Stimulated activated effector memory CD8-positive, alpha-beta T cell treated with anti-CD3 and anti-CD28 coated beads, Interleukin-12 subunit alpha, Interleukin-12 subunit beta, amount 100 ng/mL, for 72 hours (primary cell): ENCODE results near the gene LHFPL3.
"Not testable (repeated sequence)": the region's sequence is repeated elsewhere in the genome, so short reads cannot be mapped to it uniquely, and the experiment has no call there.

Experiments used
- ATAC-seq: fragments of 150-1000 bp; cut with Tn5 transposase; 2 replicates; pipeline ENCODE4 v1.10.0; 2021
- DNase-seq, 2 donors: peaks; one replicate each; pipeline ENCODE4 v3.0.0; 2021 to 2022; ENCODE audit warnings: low spot score in 2 of 2
- H3K27ac Mint-ChIP-seq: one replicate; pipeline ENCODE4 v1.8.0; 2022; ENCODE audit warnings: mild to moderate bottlenecking, mixed read lengths
- H3K36me3 Mint-ChIP-seq: one replicate; pipeline ENCODE4 v1.8.0; 2022; ENCODE audit warnings: mild to moderate bottlenecking, mixed read lengths
- H3K4me1 Mint-ChIP-seq: one replicate; pipeline ENCODE4 v1.8.0; 2022; ENCODE audit warnings: mixed read lengths
- H3K4me3 Mint-ChIP-seq: one replicate; pipeline ENCODE4 v1.8.0; 2022; ENCODE audit warnings: mild to moderate bottlenecking, mixed read lengths
- H3K9me3 Mint-ChIP-seq: one replicate; pipeline ENCODE4 v1.8.0; 2022; ENCODE audit warnings: mixed read lengths

The LHFPL3 gene

DNA sequence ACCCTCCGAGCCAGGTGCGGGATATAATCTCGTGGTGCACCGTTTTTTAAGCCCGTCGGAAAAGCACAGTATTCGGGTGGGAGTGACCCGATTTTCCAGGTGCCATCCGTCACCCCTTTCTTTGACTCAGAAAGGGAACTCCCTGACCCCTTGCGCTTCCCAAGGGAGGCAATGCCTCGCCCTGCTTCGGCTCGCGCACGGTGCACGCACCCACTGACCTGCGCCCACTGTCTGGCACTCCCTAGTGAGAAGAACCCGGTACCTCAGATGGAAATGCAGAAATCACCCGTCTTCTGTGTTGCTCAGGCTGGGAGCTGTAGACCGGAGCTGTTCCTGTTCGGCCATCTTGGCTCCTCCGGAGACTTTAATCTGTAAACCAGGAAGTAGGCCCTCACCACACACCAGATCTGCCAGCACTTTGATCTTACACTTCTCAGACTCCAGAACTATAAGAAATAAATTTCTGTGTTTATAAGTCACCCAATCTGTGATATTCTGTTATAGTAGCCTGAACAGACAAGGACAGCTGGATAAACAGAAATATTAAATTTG, 235.0 kb downstream of the LHFPL3 start:
- DNase-seq, H3K9me3 Mint-ChIP-seq, H3K27ac Mint-ChIP-seq, ATAC-seq, H3K36me3 Mint-ChIP-seq, H3K4me3 Mint-ChIP-seq, H3K4me1 Mint-ChIP-seq: not testable (repeated sequence)

- H3K27ac Mint-ChIP-seq, result no peak overlapping the region
- H3K36me3 Mint-ChIP-seq, result no peaks in the 10 kb centered on the region
- H3K4me3 Mint-ChIP-seq, result no peak overlapping the region
- no peak for ATAC-seq
- peaks cover 3% of the 10 kb centered on the region for H3K9me3 Mint-ChIP-seq
- no peaks in the 10 kb centered on the region for H3K4me1 Mint-ChIP-seq
- DNase-seq, result no peak
Observed at GRCh38 chr7:104569751-104570150, 241.3 kb downstream of the LHFPL3 start.

DNA sequence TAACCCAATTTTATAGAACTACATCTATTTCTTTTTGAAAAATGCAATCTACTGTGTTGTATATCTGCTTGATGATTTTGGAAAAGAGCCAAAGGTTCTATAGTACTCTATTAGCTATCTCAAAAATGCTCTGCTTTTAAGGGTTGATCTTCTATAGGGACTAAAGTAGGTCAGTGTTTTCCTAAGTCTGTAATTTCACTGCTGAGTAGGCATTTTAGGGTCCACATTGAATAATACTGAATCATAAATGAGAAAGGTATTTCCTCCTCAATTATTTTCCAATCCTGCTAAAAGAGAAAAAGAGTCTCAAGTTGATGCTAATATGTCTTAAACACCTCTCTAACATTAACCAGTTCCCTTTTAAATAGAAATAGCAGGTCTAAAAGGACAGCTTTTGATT, 244.2 kb downstream of the LHFPL3 start:
- Mint-ChIP-seq H3K4me1 (no peaks in the 10 kb centered on the region), H3K36me3 (no peaks in the 10 kb centered on the region), H3K27ac (no peak overlapping the region), H3K9me3 (peaks cover 3% of the 10 kb centered on the region), H3K4me3 (no peak overlapping the region)
- no peak for ATAC-seq
- no peak for DNase-seq

GRCh38 chr7:104584620-104585019, 256.2 kb downstream of the LHFPL3 start:
- Mint-ChIP-seq H3K36me3 (no peaks in the 10 kb centered on the region), H3K4me1 (no peaks in the 10 kb centered on the region), H3K9me3 (no peaks in the 10 kb centered on the region), H3K4me3 (no peak overlapping the region), H3K27ac (no peak overlapping the region)
- ATAC-seq, result no peak
- DNase-seq, result no peak

DNA sequence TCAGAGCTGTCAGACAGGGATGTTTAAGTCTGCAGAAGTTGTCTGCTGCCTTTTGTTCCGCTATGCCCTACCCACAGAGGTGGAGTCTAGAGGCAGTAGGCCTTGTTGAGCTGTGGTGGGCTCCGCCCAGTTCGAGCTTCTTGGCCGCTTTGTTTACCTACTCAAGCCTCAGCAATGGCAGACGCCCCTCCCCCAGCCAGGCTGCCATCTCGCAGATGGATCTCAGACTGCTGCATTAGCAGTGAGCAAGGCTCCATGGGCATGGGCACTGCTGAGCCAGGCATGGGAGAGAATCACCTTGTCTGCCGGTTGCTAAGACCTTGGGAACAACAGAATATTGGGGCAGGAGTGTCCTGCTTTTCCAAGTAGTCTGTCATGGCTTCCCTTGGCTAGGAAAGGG, 267.2 kb downstream of the LHFPL3 start:
- not testable (repeated sequence) for DNase-seq, H3K9me3 Mint-ChIP-seq, H3K36me3 Mint-ChIP-seq, H3K27ac Mint-ChIP-seq, ATAC-seq, H3K4me3 Mint-ChIP-seq, H3K4me1 Mint-ChIP-seq

GRCh38 chr7:104603957-104604356, 275.6 kb downstream of the LHFPL3 start:
- no peaks in the 10 kb centered on the region for H3K36me3 Mint-ChIP-seq
- H3K9me3 Mint-ChIP-seq, result peaks cover 4% of the 10 kb centered on the region
- ATAC-seq, result no peak
- no peak for DNase-seq
- no peak overlapping the region for H3K4me3 Mint-ChIP-seq
- H3K4me1 Mint-ChIP-seq, result no peaks in the 10 kb centered on the region
- H3K27ac Mint-ChIP-seq, result no peak overlapping the region

- Mint-ChIP-seq H3K9me3 (peaks cover 4% of the 10 kb centered on the region), H3K36me3 (no peaks in the 10 kb centered on the region), H3K27ac (no peak overlapping the region), H3K4me3 (no peak overlapping the region), H3K4me1 (no peaks in the 10 kb centered on the region)
- DNase-seq, result no peak
- no peak for ATAC-seq
Observed at GRCh38 chr7:104604706-104605105, 276.3 kb downstream of the LHFPL3 start.

- Mint-ChIP-seq H3K36me3 (no peaks in the 10 kb centered on the region), H3K4me1 (no peaks in the 10 kb centered on the region), H3K27ac (no peak overlapping the region), H3K9me3 (no peaks in the 10 kb centered on the region), H3K4me3 (no peak overlapping the region)
- DNase-seq (no peak), ATAC-seq (peak; percentile 47)
Observed at GRCh38 chr7:104621321-104621720, 292.9 kb downstream of the LHFPL3 start.

DNA sequence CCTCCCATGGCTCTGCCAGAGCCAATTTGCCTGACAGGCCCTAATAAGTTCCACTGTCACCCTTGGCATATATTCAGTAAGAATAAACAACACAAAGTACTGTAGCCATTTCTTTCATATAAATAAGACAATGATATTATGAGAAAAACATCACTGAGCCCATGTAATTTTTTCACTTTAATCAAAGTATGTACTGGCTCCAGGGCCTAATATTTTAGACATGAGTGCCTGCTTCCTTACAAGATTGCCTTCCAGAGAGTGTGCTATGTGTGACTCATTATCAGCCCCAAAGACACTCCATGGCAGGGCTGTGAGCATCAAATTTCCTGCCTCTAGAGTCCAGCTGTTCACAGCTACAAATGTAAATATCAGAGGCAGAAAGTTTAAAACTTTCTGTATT, 297.6 kb downstream of the LHFPL3 start:
- DNase-seq (no peak), ATAC-seq (no peak)
- no peaks in the 10 kb centered on the region for H3K36me3 Mint-ChIP-seq
- no peak overlapping the region for H3K4me3 Mint-ChIP-seq
- H3K9me3 Mint-ChIP-seq, result peaks cover 3% of the 10 kb centered on the region
- H3K4me1 Mint-ChIP-seq, result no peaks in the 10 kb centered on the region
- H3K27ac Mint-ChIP-seq, result no peak overlapping the region

- ATAC-seq (no peak), DNase-seq (no peak)
- H3K4me1 Mint-ChIP-seq, result no peaks in the 10 kb centered on the region
- H3K27ac Mint-ChIP-seq, result no peak overlapping the region
- H3K36me3 Mint-ChIP-seq, result no peaks in the 10 kb centered on the region
- no peak overlapping the region for H3K4me3 Mint-ChIP-seq
- H3K9me3 Mint-ChIP-seq, result peaks cover 3% of the 10 kb centered on the region
Observed at GRCh38 chr7:104627516-104627915, 299.1 kb downstream of the LHFPL3 start.

DNA sequence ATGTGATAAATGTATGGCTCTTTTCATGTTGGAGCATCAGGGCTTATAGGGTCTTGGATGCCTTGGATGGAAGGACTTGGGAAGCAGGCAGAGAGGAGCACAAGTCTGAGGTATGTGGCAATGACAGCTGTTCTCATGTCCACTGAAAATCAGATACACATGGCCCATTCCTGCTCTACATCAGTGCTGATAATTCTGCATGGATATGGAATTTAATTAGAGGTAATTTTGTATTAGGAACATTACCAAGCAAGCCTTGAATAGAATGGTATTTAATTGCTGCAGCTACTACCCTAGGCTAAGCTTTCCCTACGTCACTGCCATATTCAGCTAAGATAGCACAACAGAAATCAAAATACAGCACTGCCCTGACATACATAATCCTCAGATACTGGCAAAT, 299.6 kb downstream of the LHFPL3 start:
- no peak for DNase-seq
- H3K9me3 Mint-ChIP-seq, result peaks cover 3% of the 10 kb centered on the region
- H3K4me1 Mint-ChIP-seq, result no peaks in the 10 kb centered on the region
- no peak for ATAC-seq
- no peaks in the 10 kb centered on the region for H3K36me3 Mint-ChIP-seq
- no peak overlapping the region for H3K27ac Mint-ChIP-seq
- H3K4me3 Mint-ChIP-seq, result no peak overlapping the region

DNA sequence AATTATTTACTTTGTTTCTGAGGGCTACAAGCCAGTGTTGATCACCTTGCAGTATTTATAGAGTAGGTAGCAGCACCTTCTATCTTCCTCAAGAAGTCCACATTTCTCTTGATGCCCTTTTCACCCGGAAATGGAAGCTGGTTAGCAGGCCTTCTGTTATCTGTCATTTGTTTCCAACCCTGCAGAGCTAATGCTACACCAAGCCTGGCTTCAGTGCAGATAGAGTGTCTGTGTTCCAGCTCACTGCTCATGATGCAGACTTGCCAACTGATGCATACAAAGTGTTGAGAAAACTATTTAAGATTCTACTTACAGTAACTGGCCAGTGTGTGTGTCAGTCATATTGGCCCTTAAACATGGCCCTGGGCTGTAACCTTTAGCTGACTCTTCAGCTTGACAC, 301.0 kb downstream of the LHFPL3 start:
- peaks cover 3% of the 10 kb centered on the region for H3K9me3 Mint-ChIP-seq
- DNase-seq, result no peak
- no peaks in the 10 kb centered on the region for H3K4me1 Mint-ChIP-seq
- no peak overlapping the region for H3K27ac Mint-ChIP-seq
- no peak for ATAC-seq
- H3K4me3 Mint-ChIP-seq, result no peak overlapping the region
- no peaks in the 10 kb centered on the region for H3K36me3 Mint-ChIP-seq

DNA sequence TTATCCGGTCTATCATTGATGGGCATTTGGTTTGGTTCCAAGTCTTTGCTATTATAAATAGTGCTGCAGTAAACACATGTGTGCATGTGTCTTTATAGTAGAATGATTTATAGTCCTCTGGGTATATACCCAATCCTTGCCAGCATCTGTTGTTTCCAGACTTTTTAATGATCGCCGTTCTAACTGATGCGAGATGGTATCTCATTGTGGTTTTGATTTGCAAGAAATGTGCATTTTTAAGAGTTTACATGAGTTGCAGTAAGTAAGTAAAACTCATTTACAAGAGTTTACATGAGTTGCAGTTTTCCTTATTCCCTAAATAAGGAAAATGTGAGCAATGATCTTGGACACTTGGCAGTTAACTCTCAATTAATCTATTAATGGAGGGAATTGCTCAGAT, 312.1 kb downstream of the LHFPL3 start:
- H3K27ac Mint-ChIP-seq, result no peak overlapping the region
- H3K9me3 Mint-ChIP-seq, result no peaks in the 10 kb centered on the region
- no peaks in the 10 kb centered on the region for H3K36me3 Mint-ChIP-seq
- no peak for DNase-seq
- no peak overlapping the region for H3K4me3 Mint-ChIP-seq
- no peak for ATAC-seq
- H3K4me1 Mint-ChIP-seq, result no peaks in the 10 kb centered on the region

GRCh38 chr7:104642560-104642959, 314.2 kb downstream of the LHFPL3 start:
- ATAC-seq (no peak), DNase-seq (no peak)
- H3K4me3 Mint-ChIP-seq, result no peak overlapping the region
- H3K27ac Mint-ChIP-seq, result no peak overlapping the region
- no peaks in the 10 kb centered on the region for H3K9me3 Mint-ChIP-seq
- no peaks in the 10 kb centered on the region for H3K36me3 Mint-ChIP-seq
- H3K4me1 Mint-ChIP-seq, result no peaks in the 10 kb centered on the region

DNA sequence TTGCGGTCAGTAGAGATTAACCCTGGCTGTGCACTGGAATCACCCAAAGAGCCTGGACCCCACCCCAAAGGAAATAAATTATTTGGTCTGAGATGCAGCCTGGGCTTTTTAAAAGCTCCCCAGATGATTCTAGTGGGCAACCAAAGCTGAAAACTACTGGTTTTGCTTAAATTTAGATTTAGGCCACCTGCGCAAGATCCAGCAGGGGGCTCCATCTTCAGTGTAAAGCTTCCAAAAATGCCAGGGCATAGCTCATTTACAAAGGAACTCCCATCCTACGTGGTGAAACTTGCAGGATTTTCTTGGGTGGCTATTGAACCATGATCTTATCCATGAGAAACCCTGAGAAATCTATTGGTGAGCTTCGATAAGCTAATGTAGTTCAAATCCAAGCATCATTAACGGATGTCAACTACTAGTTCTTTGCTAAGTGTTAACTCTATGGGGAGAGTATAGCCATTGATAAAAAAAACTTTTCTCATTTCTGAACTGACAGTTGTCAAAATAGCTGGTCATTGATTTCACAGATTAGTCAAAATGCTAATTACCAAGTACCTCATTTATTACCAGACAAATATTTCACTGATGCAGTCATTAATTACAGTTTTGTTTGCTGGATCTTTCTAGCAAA, 315.3 kb downstream of the LHFPL3 start:
- ATAC-seq (no peak), DNase-seq (no peak)
- Mint-ChIP-seq H3K36me3 (no peaks in the 10 kb centered on the region), H3K9me3 (no peaks in the 10 kb centered on the region), H3K4me1 (no peaks in the 10 kb centered on the region), H3K4me3 (no peak overlapping the region), H3K27ac (no peak overlapping the region)

GRCh38 chr7:104650991-104651640, 322.7 kb downstream of the LHFPL3 start:
- ATAC-seq (no peak), DNase-seq (no peak)
- Mint-ChIP-seq H3K4me1 (no peaks in the 10 kb centered on the region), H3K4me3 (no peak overlapping the region), H3K27ac (no peak overlapping the region), H3K9me3 (no peaks in the 10 kb centered on the region), H3K36me3 (no peaks in the 10 kb centered on the region)
